T-helper 17 cell (primary cell): ENCODE results near the gene FAM3C. TPM values are rescaled to one million over a fixed set of nuclear protein-coding genes. Genes with fewer than 3 reads are reported as not detected.

ENCODE experiments used
- ATAC-seq: fragments of 150-1000 bp; cut with Tn5 transposase; 2 replicates; pipeline ENCODE4 v1.10.0; 2021; ENCODE audit warnings: mild to moderate bottlenecking, moderate library complexity
- DNase-seq, 3 donors: peaks; one replicate each; pipeline versions ENCODE4 v3.0.0 to v3.0.0-alpha.2; 2020 to 2021
- H3K9me3 ChIP-seq: one replicate; pipeline ENCODE4 v1.7.0; 2013; ENCODE audit warnings: low read length, mild to moderate bottlenecking; ENCODE audit not compliant: control insufficient read depth, poor library complexity, severe bottlenecking
- H3K27ac Mint-ChIP-seq: one replicate; pipeline ENCODE4 v1.8.0; 2022; ENCODE audit warnings: mild to moderate bottlenecking, moderate library complexity, mixed read lengths
- H3K27me3 Mint-ChIP-seq: one replicate; pipeline ENCODE4 v1.8.0; 2022; ENCODE audit warnings: mixed read lengths
- H3K36me3 Mint-ChIP-seq: one replicate; pipeline ENCODE4 v1.8.0; 2022; ENCODE audit warnings: low read depth, mixed read lengths
- H3K4me1 Mint-ChIP-seq: one replicate; pipeline ENCODE4 v1.8.0; 2022; ENCODE audit warnings: mild to moderate bottlenecking, mixed read lengths
- H3K4me3 Mint-ChIP-seq: one replicate; pipeline ENCODE4 v1.8.0; 2022; ENCODE audit warnings: mild to moderate bottlenecking, moderate library complexity, mixed read lengths
- total RNA-seq, 4 donors: library from RNA in 2 of 4; stranded (reverse) in 2 of 4; gene quantifications; one replicate each; pipeline ENCODE4 v1.2.3 and lab custom pipeline; 2022 to 2026

The FAM3C gene
- total RNA-seq, 2 donors from 2014 or later, result 10.6 to 16.6 TPM

GRCh38 chr7:121303422-121304101 is 92.5 kb downstream of the FAM3C start:
- Mint-ChIP-seq H3K4me3 (no peak overlapping the region), H3K4me1 (no peaks in the 10 kb centered on the region), H3K27ac (no peak overlapping the region), H3K27me3 (peaks cover 55% of the 10 kb centered on the region), H3K36me3 (peaks cover 2% of the 10 kb centered on the region)
- H3K9me3 ChIP-seq, result no peaks in the 10 kb centered on the region
- DNase-seq, result no peak
- no peak for ATAC-seq

- ATAC-seq (no peak), DNase-seq (no peak)
- Mint-ChIP-seq H3K4me1 (no peaks in the 10 kb centered on the region), H3K4me3 (no peak overlapping the region), H3K36me3 (peaks cover 2% of the 10 kb centered on the region), H3K27me3 (peaks cover 49% of the 10 kb centered on the region), H3K27ac (no peak overlapping the region)
- no peaks in the 10 kb centered on the region for H3K9me3 ChIP-seq
Observed at GRCh38 chr7:121302214-121302745, 93.8 kb downstream of the FAM3C start.

GRCh38 chr7:121301446-121302213 is 94.5 kb downstream of the FAM3C start:
- no peaks in the 10 kb centered on the region for H3K4me1 Mint-ChIP-seq
- peaks cover 2% of the 10 kb centered on the region for H3K36me3 Mint-ChIP-seq

GRCh38 chr7:121300685-121301420 is 95.3 kb downstream of the FAM3C start:
- Mint-ChIP-seq H3K27me3 (peaks cover 37% of the 10 kb centered on the region), H3K4me3 (no peak overlapping the region), H3K36me3 (no peaks in the 10 kb centered on the region), H3K4me1 (no peaks in the 10 kb centered on the region), H3K27ac (no peak overlapping the region)
- DNase-seq (no peak), ATAC-seq (no peak)
- no peaks in the 10 kb centered on the region for H3K9me3 ChIP-seq

More at GRCh38 chr7:121301446-121302213, 94.5 kb downstream of the FAM3C start:
- peaks cover 43% of the 10 kb centered on the region for H3K27me3 Mint-ChIP-seq
- no peak overlapping the region for H3K27ac Mint-ChIP-seq
- no peak overlapping the region for H3K4me3 Mint-ChIP-seq
- DNase-seq (no peak), ATAC-seq (no peak)
- H3K9me3 ChIP-seq, result no peaks in the 10 kb centered on the region

Other genes starting within 250 kb of the FAM3C start
- not detected for gene WNT16, start 67.3 kb downstream of the FAM3C start, total RNA-seq